Astrocyte (in vitro differentiated cells and primary cell): ENCODE data around the gene TMEM184B. TPM values are rescaled to one million over a fixed set of nuclear protein-coding genes. Genes with fewer than 3 reads are reported as not detected.
A peak's percentile ranks its signal among the peaks of the same experiment; 100 is the strongest.

Source experiments
- DNase-seq: peaks from one replicate; pipeline ENCODE4 v3.0.0-alpha.2; 2010; ENCODE audit warnings: low read depth
- FAIRE-seq: peaks from 2 replicates; lab custom pipeline; 2011; peaks lifted over from hg19 to GRCh38; lab: Jason Lieb, UNC
- H2AFZ ChIP-seq: 2 replicates; pipeline ENCODE4 v1.6.0; 2012; ENCODE audit warnings: low read depth, low read length, inconsistent platforms
- H3K27ac ChIP-seq: 2 replicates; pipeline ENCODE4 v1.5.1; 2011; ENCODE audit warnings: low read depth, low read length, inconsistent platforms
- H3K27me3 ChIP-seq: 2 replicates; pipeline ENCODE4 v1.6.0; 2011; ENCODE audit warnings: low read length, inconsistent platforms; ENCODE audit not compliant: insufficient read depth
- H3K36me3 ChIP-seq: 2 replicates; pipeline ENCODE4 v1.5.1; 2011; ENCODE audit warnings: low read length, inconsistent platforms; ENCODE audit not compliant: insufficient read depth
- H3K4me1 ChIP-seq: 2 replicates; pipeline ENCODE4 v1.5.1; 2011; ENCODE audit warnings: low read length, inconsistent platforms; ENCODE audit not compliant: insufficient read depth
- H3K4me2 ChIP-seq: 2 replicates; pipeline ENCODE4 v1.6.0; 2012; ENCODE audit warnings: low read length, inconsistent platforms
- H3K4me3 ChIP-seq: 2 replicates; pipeline ENCODE4 v1.5.1; 2011; ENCODE audit warnings: low read depth, mild to moderate bottlenecking, low read length, inconsistent platforms; ENCODE audit not compliant: insufficient read depth
- H3K79me2 ChIP-seq: 2 replicates; pipeline ENCODE4 v1.6.0; 2012; ENCODE audit warnings: mild to moderate bottlenecking, low read length, inconsistent platforms; ENCODE audit not compliant: insufficient read depth
- H3K9ac ChIP-seq: 2 replicates; pipeline ENCODE4 v1.6.0; 2012; ENCODE audit warnings: mild to moderate bottlenecking, low read length, inconsistent platforms
- H3K9me3 ChIP-seq: 2 replicates; pipeline ENCODE4 v1.5.1; 2012; ENCODE audit warnings: low read depth, mild to moderate bottlenecking, low read length, inconsistent platforms; ENCODE audit not compliant: insufficient read depth
- H4K20me1 ChIP-seq: 2 replicates; pipeline ENCODE4 v1.6.0; 2012; ENCODE audit warnings: low read length, inconsistent platforms; ENCODE audit not compliant: insufficient read depth
- H3K27ac Mint-ChIP-seq: one replicate; pipeline ENCODE4 v1.8.0; 2021; ENCODE audit warnings: mild to moderate bottlenecking, mixed read lengths; ENCODE audit not compliant: unreplicated experiment
- H3K27me3 Mint-ChIP-seq: one replicate; pipeline ENCODE4 v1.8.0; 2021; ENCODE audit warnings: low read depth, mixed read lengths; ENCODE audit not compliant: unreplicated experiment
- H3K36me3 Mint-ChIP-seq: one replicate; pipeline ENCODE4 v1.8.0; 2021; ENCODE audit warnings: low read depth, mixed read lengths; ENCODE audit not compliant: unreplicated experiment
- H3K4me1 Mint-ChIP-seq: one replicate; pipeline ENCODE4 v1.8.0; 2021; ENCODE audit warnings: low read depth, mixed read lengths; ENCODE audit not compliant: unreplicated experiment
- H3K4me3 Mint-ChIP-seq: one replicate; pipeline ENCODE4 v1.8.0; 2021; ENCODE audit warnings: mild to moderate bottlenecking, moderate library complexity, mixed read lengths; ENCODE audit not compliant: unreplicated experiment
- H3K9me3 Mint-ChIP-seq: one replicate; pipeline ENCODE4 v1.8.0; 2021; ENCODE audit warnings: mild to moderate bottlenecking, mixed read lengths; ENCODE audit not compliant: unreplicated experiment
- CTCF ChIP-seq: IDR thresholded peaks from 2 replicates; pipeline ENCODE4 v1.5.1; 2011; ENCODE audit warnings: low read depth, mild to moderate bottlenecking, inconsistent platforms, low read length, moderate library complexity; ENCODE audit not compliant: insufficient read depth
- EZH2 ChIP-seq: IDR thresholded peaks from 2 replicates; pipeline ENCODE4 v1.6.1; 2012; ENCODE audit warnings: mild to moderate bottlenecking, low read length, inconsistent platforms; ENCODE audit not compliant: insufficient read depth
- total RNA-seq: library from RNA; stranded (reverse); gene quantifications from 2 replicates; pipeline ENCODE4 v1.2.1, GENCODE V29; 2021

TMEM184B gene
- total RNA-seq, 1 donor from 2014 or later, result 109 TPM

GRCh38 chr22:38239101-38239761 is 33.6 kb downstream of the TMEM184B start:
- Histone ChIP-seq H3K4me2 (peak overlapping the region; percentile 83), H4K20me1 (peaks cover 5% of the 10 kb centered on the region), H2AFZ (peak overlapping the region; percentile 11), H3K27ac (peak overlapping the region; percentile 99), H3K27me3 (no peaks in the 10 kb centered on the region), H3K9ac (peak overlapping the region; percentile 90), H3K9me3 (no peaks in the 10 kb centered on the region), H3K36me3 (peaks cover 13% of the 10 kb centered on the region), H3K4me3 (no peak overlapping the region), H3K4me1 (peaks cover 45% of the 10 kb centered on the region), H3K79me2 (peaks cover 48% of the 10 kb centered on the region)
- Mint-ChIP-seq H3K27ac (peak overlapping the region; percentile 99), H3K4me3 (peak overlapping the region; percentile 47), H3K9me3 (no peaks in the 10 kb centered on the region), H3K27me3 (no peaks in the 10 kb centered on the region), H3K4me1 (peaks cover 40% of the 10 kb centered on the region), H3K36me3 (peaks cover 29% of the 10 kb centered on the region)
- FAIRE-seq, result peak; percentile 66
- TF ChIP-seq CTCF (no peak), EZH2 (no peak)
- DNase-seq, result peak; percentile 94

GRCh38 chr22:38238519-38239071 is 34.2 kb downstream of the TMEM184B start:
- Histone ChIP-seq H3K9ac (peak overlapping the region; percentile 90), H3K4me3 (no peak overlapping the region), H2AFZ (peak overlapping the region; percentile 11), H3K27me3 (no peaks in the 10 kb centered on the region), H3K27ac (peak overlapping the region; percentile 99), H3K79me2 (peaks cover 43% of the 10 kb centered on the region), H3K36me3 (peaks cover 9% of the 10 kb centered on the region), H3K4me1 (peaks cover 39% of the 10 kb centered on the region), H4K20me1 (peaks cover 2% of the 10 kb centered on the region), H3K4me2 (peak overlapping the region; percentile 83), H3K9me3 (no peaks in the 10 kb centered on the region)
- no peak for FAIRE-seq
- H3K27me3 Mint-ChIP-seq, result no peaks in the 10 kb centered on the region
- no peak for DNase-seq
- peaks cover 28% of the 10 kb centered on the region for H3K36me3 Mint-ChIP-seq
- peak overlapping the region; percentile 99 for H3K27ac Mint-ChIP-seq
- H3K9me3 Mint-ChIP-seq, result no peaks in the 10 kb centered on the region
- TF ChIP-seq EZH2, result no peak
- no peak for TF ChIP-seq CTCF
- H3K4me3 Mint-ChIP-seq, result peak overlapping the region; percentile 47
- peaks cover 34% of the 10 kb centered on the region for H3K4me1 Mint-ChIP-seq

GRCh38 chr22:38236786-38237185 is 36.0 kb downstream of the TMEM184B start:
- Histone ChIP-seq H4K20me1 (peaks cover 4% of the 10 kb centered on the region), H3K4me1 (peaks cover 32% of the 10 kb centered on the region), H2AFZ (no peak overlapping the region), H3K9ac (no peak overlapping the region), H3K79me2 (peaks cover 49% of the 10 kb centered on the region), H3K4me2 (no peak overlapping the region), H3K27ac (no peak overlapping the region), H3K9me3 (no peaks in the 10 kb centered on the region), H3K36me3 (peaks cover 19% of the 10 kb centered on the region), H3K4me3 (no peak overlapping the region), H3K27me3 (no peaks in the 10 kb centered on the region)
- Mint-ChIP-seq H3K27me3 (no peaks in the 10 kb centered on the region), H3K27ac (peak overlapping the region; percentile 80), H3K9me3 (no peaks in the 10 kb centered on the region), H3K4me1 (peaks cover 33% of the 10 kb centered on the region), H3K4me3 (no peak overlapping the region), H3K36me3 (peaks cover 35% of the 10 kb centered on the region)
- DNase-seq (no peak), FAIRE-seq (no peak)
- TF ChIP-seq EZH2, result no peak
